Ishikawa (cell line): ENCODE results near the gene CNIH2.

Source experiments
- CEBPB ChIP-seq: IDR thresholded peaks from 2 replicates; pipeline ENCODE4 v1.6.1; 2012
- EP300 ChIP-seq: IDR thresholded peaks from 2 replicates; pipeline ENCODE4 v1.6.1; 2012; ENCODE audit warnings: borderline replicate concordance
- MAX ChIP-seq: IDR thresholded peaks from 2 replicates; pipeline ENCODE4 v1.6.1; 2012
- NFIC ChIP-seq: IDR thresholded peaks from 2 replicates; pipeline ENCODE4 v1.6.1; 2012
- RAD21 ChIP-seq: IDR thresholded peaks from 2 replicates; pipeline ENCODE4 v1.6.1; 2012; ENCODE audit warnings: low read depth
- REST ChIP-seq: IDR thresholded peaks from 2 replicates; pipeline ENCODE4 v1.6.1; 2012; ENCODE audit warnings: low read depth, mild to moderate bottlenecking
- TEAD4 ChIP-seq: IDR thresholded peaks from 2 replicates; pipeline ENCODE4 v1.6.1; 2012
- YY1 ChIP-seq: IDR thresholded peaks from 2 replicates; pipeline ENCODE4 v1.6.1; 2012; ENCODE audit warnings: low read depth
- ZBTB7A ChIP-seq: IDR thresholded peaks from 2 replicates; pipeline ENCODE4 v1.6.1; 2012; ENCODE audit warnings: low read depth

- no peak for TF ChIP-seq RAD21
- no peak for TF ChIP-seq CEBPB
- no peak for TF ChIP-seq EP300
- no peak for TF ChIP-seq YY1
- TF ChIP-seq REST = no peak
- TF ChIP-seq ZBTB7A = no peak
- TF ChIP-seq MAX = no peak
- TF ChIP-seq NFIC = no peak
- no peak for TF ChIP-seq TEAD4
These were observed 34.0 kb upstream of the CNIH2 start for GRCh38 chr11:66243782-66244535.
